ENCODE data around the gene TTBK1.

Gene TTBK1

GRCh38 chr6:43242908-43243663 lies at the start of gene TTBK1:
TTBK1 (plus strand) TSS chr6:43243481; CDS start chr6:43246661, 3,180 bp downstream.
- DNase-seq (ENCODE audit: low spot score), result no peak

DNA sequence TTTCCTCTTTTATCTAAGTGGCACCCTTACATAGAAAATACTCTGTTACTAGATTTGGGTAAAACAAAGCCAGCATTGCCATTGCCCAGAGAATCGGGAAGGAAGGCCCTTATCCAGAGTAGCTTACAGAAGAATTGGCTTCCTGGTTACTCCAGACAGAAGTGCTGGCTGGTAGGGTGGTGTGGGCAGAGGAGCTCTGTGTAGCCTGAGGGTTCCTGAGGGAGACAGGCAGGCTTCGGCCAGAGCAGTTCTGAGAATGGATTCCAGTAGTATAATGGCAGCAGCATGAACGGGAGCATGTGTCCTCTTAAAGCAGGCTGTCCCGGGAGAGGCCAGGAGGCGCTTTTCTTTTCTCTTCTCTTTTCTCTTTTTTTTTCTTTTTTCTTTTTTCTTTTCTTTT lies 49.4 kb upstream of the TTBK1 start:
- no peak for DNase-seq (ENCODE audit: low spot score)

GRCh38 chr6:43196337-43196736 lies 46.9 kb upstream of the TTBK1 start:
- DNase-seq (ENCODE audit: low spot score), result no peak

DNA sequence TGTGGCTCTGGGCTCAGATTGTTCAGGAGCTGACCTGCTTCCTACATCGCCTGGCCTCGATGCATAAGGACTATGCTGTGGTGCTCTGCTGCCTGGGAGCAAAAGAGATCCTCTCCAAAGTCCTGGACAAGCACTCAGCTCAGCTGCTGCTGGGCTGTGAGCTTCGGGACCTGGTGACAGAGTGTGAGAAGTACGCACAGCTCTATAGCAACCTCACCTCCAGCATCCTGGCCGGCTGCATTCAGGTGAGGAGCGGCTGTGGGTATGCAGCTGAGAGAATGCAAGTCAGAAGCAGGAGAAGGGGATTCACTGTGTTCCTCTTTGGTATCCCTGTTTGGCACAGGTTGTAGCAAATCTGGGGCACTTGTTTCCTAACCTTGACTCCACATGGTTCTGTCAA lies 43.4 kb upstream of the TTBK1 start:
- DNase-seq (ENCODE audit: low spot score), result no peak

- no peak for DNase-seq (ENCODE audit: low spot score)
Measured at GRCh38 chr6:43200541-43200940, 42.7 kb upstream of the TTBK1 start.

- no peak for DNase-seq (ENCODE audit: low spot score)
Measured at GRCh38 chr6:43202451-43202850, 40.8 kb upstream of the TTBK1 start.

DNA sequence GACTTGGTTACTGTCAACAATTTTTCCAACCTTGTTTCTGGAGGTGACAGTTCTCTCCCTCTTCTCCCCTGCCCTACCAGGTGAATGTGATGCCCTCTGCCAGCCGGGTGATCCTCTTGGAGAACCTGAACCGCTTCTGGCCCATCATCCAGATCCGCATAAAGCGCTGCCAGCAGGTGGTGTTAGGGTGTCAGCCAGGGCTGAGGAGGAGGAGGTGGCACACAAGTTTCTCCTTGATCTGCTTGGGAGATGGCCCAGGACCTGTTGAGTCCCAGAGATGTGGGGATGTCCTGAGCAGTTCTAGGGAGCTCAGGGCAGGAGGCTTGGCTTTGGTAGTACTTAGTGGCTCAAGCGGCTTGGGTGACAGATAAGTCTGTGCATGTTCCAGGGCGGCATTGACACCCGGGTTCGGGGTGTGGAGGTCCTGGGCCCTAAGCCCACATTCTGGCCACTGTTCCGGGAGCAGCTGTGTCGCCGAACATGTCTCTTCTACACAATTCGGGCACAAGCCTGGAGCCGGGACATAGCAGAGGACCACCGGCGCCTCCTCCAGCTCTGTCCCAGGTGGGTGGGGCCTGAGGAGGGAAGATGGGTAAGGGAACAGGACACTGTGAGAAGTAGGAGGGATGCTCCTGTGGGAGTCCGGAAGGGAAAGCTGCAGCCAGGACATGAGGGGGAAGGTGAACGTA lies 40.1 kb upstream of the TTBK1 start:
- no peak for DNase-seq (ENCODE audit: low spot score)

GRCh38 chr6:43203718-43204095 lies 39.6 kb upstream of the TTBK1 start:
- DNase-seq (ENCODE audit: low spot score), result no peak

- no peak for DNase-seq (ENCODE audit: low spot score)
Measured at GRCh38 chr6:43204271-43205105, 38.8 kb upstream of the TTBK1 start.

DNA sequence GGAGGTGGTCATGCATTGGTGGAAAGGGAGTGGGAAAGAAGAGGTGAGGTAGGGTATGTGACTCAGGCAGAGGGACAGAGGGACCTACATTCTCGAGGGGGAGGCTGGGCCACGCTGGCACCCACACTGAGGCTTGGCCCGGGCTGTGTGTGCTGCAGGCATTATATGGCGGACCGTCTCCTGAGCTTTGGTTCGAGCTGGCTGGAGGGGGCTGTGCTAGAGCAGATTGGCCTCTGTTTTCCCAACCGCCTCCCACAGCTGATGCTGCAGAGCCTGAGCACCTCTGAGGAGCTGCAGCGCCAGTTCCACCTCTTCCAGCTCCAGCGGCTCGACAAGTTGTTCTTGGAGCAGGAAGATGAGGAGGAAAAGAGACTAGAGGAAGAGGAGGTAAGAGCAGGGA lies 37.4 kb upstream of the TTBK1 start:
- DNase-seq (ENCODE audit: low spot score), result no peak

DNA sequence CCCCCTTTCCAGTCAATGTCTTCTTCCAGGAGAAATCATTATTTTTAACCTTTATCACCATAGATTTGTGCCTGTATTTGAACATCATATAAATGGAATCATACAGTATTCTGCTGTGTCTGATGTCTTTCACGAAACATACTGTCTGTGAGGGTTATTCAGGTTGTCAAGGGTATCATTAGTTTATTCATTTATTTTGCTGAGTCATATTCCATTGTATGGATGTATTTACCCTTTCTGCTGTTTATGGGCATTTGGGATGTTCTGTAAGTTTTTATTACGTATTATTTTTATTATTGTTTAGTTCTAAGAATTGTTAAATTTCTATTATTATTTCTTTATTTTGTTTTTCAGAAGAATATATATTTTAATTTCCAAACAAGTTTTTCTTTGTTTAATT lies 36.0 kb upstream of the TTBK1 start:
- no peak for DNase-seq (ENCODE audit: low spot score)

DNA sequence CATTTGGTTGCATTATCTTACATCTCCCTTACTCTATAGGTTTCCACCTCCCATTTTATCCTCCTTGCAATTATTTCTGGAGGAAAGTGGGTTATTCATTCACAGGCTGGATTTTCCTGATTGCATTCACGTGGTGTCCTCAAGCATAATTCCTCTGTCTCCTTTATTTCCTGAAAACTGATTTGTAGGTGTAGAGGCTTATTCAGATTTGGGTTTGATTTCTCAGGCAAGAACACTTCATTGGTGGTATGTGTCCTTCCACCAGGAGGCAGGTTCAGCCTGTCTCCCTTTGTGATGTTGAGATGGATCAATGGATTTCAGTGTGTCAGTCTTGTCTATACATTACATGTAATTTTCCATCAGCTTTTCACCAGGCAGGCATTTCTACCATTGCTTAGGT lies 31.3 kb upstream of the TTBK1 start:
- DNase-seq (ENCODE audit: low spot score), result no peak

- DNase-seq (ENCODE audit: low spot score), result no peak
Measured at GRCh38 chr6:43213431-43213830, 29.9 kb upstream of the TTBK1 start.

GRCh38 chr6:43215066-43215465 lies 28.2 kb upstream of the TTBK1 start:
- DNase-seq (ENCODE audit: low spot score), result no peak

GRCh38 chr6:43216200-43216599 lies 27.1 kb upstream of the TTBK1 start:
- DNase-seq (ENCODE audit: low spot score), result no peak

DNA sequence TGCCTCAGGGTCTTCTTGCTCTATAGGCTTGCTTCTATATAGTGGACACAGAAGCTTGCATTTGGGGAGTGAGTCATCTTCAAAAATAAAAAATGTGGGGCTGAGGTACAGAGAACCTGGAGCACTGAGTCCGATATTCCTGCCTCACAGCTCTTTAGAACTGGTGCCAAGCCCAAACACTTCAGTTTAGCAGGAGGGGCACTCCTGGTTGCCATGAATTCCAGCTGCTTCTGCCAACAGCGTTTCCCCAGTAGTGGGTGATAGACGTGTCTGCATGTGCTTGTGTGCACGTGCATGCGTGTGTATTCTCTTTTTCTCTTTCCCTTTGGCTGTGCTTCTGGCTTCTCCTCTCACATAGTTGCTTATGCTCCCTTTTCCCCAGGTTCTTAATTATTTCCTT lies 25.9 kb upstream of the TTBK1 start:
- DNase-seq (ENCODE audit: low spot score), result no peak

DNA sequence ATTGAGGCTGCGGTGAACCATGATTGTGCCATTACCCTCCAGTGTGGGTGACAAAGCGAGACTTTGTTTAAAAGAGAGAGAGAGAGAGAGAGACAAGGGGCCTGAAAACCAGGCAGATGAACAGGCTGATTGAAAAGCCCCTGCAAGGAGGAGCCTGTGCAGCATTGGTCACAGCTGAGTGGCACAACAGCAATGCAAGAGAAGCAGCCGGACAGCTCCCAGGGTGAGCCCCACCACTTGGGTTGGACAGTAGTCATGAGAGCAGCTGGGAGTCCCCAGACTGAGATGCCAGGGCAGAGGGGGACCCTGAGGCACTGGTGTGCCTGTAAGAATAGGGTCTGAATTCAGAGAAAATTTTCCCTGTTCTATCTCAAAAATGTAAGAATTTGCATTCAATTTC lies 24.2 kb upstream of the TTBK1 start:
- no peak for DNase-seq (ENCODE audit: low spot score)

- DNase-seq (ENCODE audit: low spot score), result no peak
Measured at GRCh38 chr6:43219814-43220213, 23.5 kb upstream of the TTBK1 start.

GRCh38 chr6:43220439-43220951 lies 22.8 kb upstream of the TTBK1 start:
- DNase-seq (ENCODE audit: low spot score), result no peak

- no peak for DNase-seq (ENCODE audit: low spot score)
Measured at GRCh38 chr6:43221046-43221972, 22.0 kb upstream of the TTBK1 start.

- DNase-seq (ENCODE audit: low spot score), result no peak
Measured at GRCh38 chr6:43222418-43223059, 20.7 kb upstream of the TTBK1 start.
